MM.1S (cell line): ENCODE measurements around the gene TNFRSF8.

Experiments used
- EZH2 ChIP-seq: fragments of 300-600 bp; sonication (generic); optimal IDR thresholded peaks from 2 replicates; pipeline ENCODE3; 2017; ENCODE audit warnings: low read depth, mild to moderate bottlenecking, antibody characterized with exemption, low read length, mixed read lengths
- EZH2phosphoT487 ChIP-seq: fragments of 300-600 bp; sonication (generic); IDR thresholded peaks from 2 replicates; pipeline ENCODE4 v1.6.1; 2018; ENCODE audit warnings: antibody characterized with exemption, low read length
- TF ChIP-seq, protein P1 (sequence below): fragments of 300-600 bp; sonication (generic); IDR thresholded peaks from 2 replicates; pipeline ENCODE4 v1.5.1; 2016; ENCODE audit warnings: antibody characterized with exemption, low read length, mixed read lengths

DNA sequence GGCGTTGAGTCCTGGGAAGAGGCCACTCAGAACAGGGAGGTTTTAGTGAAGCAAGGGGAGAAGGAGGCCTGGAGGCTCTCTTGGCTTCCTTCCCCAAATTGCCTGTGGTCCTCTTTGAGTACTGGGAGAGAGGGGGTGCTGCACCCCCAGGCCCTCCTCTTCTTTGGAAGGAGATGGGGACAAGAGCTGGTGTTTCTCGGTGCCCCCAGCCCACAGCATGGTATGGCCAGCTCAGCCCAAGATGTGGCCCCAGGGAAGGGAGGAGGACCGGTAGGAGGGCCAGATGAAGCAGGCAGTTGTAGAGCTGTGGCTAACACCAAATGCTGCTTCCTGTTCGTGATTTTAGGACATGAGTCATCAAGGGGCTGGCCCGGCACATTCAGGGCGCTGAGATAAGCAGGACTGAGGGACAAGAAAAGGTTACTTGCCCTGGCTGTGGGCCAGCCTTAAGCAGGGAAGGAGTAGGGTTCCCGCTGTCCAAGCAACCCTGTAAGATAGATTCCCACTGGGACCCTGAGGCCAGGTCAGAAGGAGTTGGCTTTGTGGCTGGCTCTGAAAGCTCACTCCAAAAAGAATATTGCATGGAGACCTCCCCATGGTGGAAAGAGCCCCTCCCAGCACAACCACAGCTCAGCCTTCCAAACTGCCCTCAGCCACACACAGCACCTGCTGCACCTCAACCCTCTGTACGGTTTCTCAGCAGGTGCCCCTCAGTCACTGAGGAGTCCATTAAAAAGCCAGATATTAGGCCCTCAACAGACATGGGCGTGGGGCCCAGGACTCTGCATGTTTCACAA lies 98.8 kb downstream of the TNFRSF8 start:
- TF ChIP-seq, protein P1, sequence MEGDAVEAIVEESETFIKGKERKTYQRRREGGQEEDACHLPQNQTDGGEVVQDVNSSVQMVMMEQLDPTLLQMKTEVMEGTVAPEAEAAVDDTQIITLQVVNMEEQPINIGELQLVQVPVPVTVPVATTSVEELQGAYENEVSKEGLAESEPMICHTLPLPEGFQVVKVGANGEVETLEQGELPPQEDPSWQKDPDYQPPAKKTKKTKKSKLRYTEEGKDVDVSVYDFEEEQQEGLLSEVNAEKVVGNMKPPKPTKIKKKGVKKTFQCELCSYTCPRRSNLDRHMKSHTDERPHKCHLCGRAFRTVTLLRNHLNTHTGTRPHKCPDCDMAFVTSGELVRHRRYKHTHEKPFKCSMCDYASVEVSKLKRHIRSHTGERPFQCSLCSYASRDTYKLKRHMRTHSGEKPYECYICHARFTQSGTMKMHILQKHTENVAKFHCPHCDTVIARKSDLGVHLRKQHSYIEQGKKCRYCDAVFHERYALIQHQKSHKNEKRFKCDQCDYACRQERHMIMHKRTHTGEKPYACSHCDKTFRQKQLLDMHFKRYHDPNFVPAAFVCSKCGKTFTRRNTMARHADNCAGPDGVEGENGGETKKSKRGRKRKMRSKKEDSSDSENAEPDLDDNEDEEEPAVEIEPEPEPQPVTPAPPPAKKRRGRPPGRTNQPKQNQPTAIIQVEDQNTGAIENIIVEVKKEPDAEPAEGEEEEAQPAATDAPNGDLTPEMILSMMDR: no peak
- TF ChIP-seq EZH2 (no peak), EZH2phosphoT487 (no peak)
